ENCODE data around the gene LGALS9C.
"Not testable (repeated sequence)": the region's sequence is repeated elsewhere in the genome, so short reads cannot be mapped to it uniquely, and the experiment has no call there.

Gene LGALS9C

DNA sequence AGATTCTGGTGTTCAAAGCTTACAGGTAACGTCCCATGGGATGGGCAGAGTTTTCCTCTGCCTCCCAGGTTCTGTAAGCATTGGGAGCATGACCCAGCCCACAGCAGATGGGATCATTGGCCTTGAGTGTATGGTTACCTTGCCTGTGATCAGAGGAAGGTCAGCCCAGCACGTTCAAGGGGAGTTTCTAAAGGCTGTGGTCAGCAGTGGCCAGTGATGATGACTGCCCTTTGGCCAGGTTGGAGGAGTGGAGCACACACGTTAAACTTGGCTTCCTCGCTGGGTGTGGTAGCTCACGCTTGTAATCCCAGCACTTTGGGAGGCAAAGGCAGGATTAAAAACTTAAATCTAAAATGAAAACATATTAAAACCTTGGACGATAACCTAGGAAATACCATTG is 51.8 kb downstream of the LGALS9C start:
- H3K9me3 ChIP-seq; intact Hi-C loops (cut with DNase I; ENCODE audit: low total_unique reads): not testable (repeated sequence)

GRCh38 chr17:18528899-18529500 is 52.4 kb downstream of the LGALS9C start:
- H3K4me1 ChIP-seq; H3K36me3 ChIP-seq; intact Hi-C loops (cut with DNase I; ENCODE audit: low total_unique reads); H3K27me3 ChIP-seq; H3K4me3 ChIP-seq; H3K9me3 ChIP-seq; DNase-seq; H3K27ac ChIP-seq: not testable (repeated sequence)

More for the DNA sequence above, 51.8 kb downstream of the LGALS9C start:
- not testable (repeated sequence) for H3K4me1 ChIP-seq, H3K27ac ChIP-seq, H3K4me3 ChIP-seq, DNase-seq, H3K27me3 ChIP-seq, H3K36me3 ChIP-seq

DNA sequence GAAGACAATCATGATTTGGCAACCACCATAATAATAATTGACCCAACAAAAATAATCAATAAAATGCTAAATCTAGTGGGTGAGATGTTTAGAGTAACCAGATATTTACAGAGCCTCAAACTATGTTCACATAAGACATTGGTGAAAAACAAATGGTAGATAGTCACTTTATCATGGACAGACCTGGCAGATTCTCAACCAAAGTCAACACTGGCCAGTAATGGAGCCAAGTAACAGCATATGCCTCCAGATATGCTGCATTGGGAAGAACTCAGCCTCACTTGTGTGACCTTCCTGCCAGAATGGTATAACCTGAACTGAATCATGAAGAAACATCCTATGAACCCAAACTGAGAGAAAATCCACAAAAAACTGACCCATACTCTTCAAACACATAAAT is 53.8 kb downstream of the LGALS9C start:
- H3K9me3 ChIP-seq; H3K27me3 ChIP-seq; H3K36me3 ChIP-seq; H3K27ac ChIP-seq; intact Hi-C loops (cut with DNase I; ENCODE audit: low total_unique reads); H3K4me1 ChIP-seq; H3K4me3 ChIP-seq; DNase-seq: not testable (repeated sequence)

DNA sequence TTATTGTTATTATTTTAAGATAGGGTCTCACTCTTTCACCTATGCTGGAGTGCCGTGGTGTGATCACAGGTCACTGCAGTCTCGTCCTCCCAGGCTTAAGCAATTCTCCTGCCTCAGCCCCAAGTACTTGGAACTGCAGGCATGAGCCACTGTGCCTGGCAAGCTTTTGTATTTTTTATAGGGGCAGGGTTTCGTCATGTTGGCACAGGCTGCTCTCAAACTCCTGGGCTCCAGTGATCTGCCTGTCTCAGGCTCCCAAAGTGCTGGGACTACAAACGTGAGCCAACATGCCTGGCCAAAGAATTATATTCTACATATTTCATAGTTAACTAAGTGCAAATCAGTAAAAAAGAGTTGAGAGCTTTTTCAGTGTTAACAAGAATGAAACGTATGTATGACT is 65.6 kb downstream of the LGALS9C start:
- H3K36me3 ChIP-seq; DNase-seq; H3K9me3 ChIP-seq; H3K4me3 ChIP-seq; H3K27me3 ChIP-seq; H3K27ac ChIP-seq; intact Hi-C loops (cut with DNase I; ENCODE audit: low total_unique reads); H3K4me1 ChIP-seq: not testable (repeated sequence)

GRCh38 chr17:18542907-18543306 is 66.3 kb downstream of the LGALS9C start:
- H3K9me3 ChIP-seq; H3K4me1 ChIP-seq; intact Hi-C loops (cut with DNase I; ENCODE audit: low total_unique reads); H3K27me3 ChIP-seq; DNase-seq; H3K36me3 ChIP-seq; H3K4me3 ChIP-seq; H3K27ac ChIP-seq: not testable (repeated sequence)

Measured in tibial artery (tissue), 4 donors.